ENCODE data around the gene UFSP2.

GRCh38 chr4:185469580-185470154 is 43.9 kb upstream of the UFSP2 start:
- TF ChIP-seq, protein P1, sequence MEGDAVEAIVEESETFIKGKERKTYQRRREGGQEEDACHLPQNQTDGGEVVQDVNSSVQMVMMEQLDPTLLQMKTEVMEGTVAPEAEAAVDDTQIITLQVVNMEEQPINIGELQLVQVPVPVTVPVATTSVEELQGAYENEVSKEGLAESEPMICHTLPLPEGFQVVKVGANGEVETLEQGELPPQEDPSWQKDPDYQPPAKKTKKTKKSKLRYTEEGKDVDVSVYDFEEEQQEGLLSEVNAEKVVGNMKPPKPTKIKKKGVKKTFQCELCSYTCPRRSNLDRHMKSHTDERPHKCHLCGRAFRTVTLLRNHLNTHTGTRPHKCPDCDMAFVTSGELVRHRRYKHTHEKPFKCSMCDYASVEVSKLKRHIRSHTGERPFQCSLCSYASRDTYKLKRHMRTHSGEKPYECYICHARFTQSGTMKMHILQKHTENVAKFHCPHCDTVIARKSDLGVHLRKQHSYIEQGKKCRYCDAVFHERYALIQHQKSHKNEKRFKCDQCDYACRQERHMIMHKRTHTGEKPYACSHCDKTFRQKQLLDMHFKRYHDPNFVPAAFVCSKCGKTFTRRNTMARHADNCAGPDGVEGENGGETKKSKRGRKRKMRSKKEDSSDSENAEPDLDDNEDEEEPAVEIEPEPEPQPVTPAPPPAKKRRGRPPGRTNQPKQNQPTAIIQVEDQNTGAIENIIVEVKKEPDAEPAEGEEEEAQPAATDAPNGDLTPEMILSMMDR (conservative IDR thresholded peaks at IDR 0.05): no peak
- TF ChIP-seq EZH2 (IDR thresholded peaks at IDR 0.05; ENCODE audit: low read depth): no peak
